H9 (cell line): ENCODE results near the gene UQCRC1. TPM values are rescaled to one million over a fixed set of nuclear protein-coding genes. Genes with fewer than 3 reads are reported as not detected.

Experiments
- DNase-seq: peaks from one replicate; pipeline ENCODE4 v3.0.0-alpha.2; 2017
- H2AFZ ChIP-seq: one replicate; pipeline ENCODE4 v1.6.1; 2013; ENCODE audit warnings: mild to moderate bottlenecking, low read length, control low read depth, moderate library complexity
- H2AK5ac ChIP-seq: 2 replicates; pipeline ENCODE4 v1.6.1; 2013; ENCODE audit warnings: low read length, control low read depth, mixed read lengths; ENCODE audit not compliant: insufficient read length
- H2BK120ac ChIP-seq: one replicate; pipeline ENCODE4 v1.6.1; 2013; ENCODE audit warnings: low read depth, mild to moderate bottlenecking, low read length, control low read depth, inconsistent platforms; ENCODE audit not compliant: poor library complexity, severe bottlenecking
- H2BK12ac ChIP-seq: 2 replicates; pipeline ENCODE4 v1.6.1; 2013; ENCODE audit warnings: low read length, control low read depth, mixed read lengths, low read depth; ENCODE audit not compliant: insufficient read length
- H2BK15ac ChIP-seq: 2 replicates; pipeline ENCODE4 v1.6.1; 2013; ENCODE audit warnings: low read depth, low read length, control low read depth
- H2BK20ac ChIP-seq: one replicate; pipeline ENCODE4 v1.6.1; 2013; ENCODE audit warnings: low read depth, mild to moderate bottlenecking, low read length, control low read depth, inconsistent platforms; ENCODE audit not compliant: poor library complexity, severe bottlenecking
- H2BK5ac ChIP-seq: 2 replicates; pipeline ENCODE4 v1.6.1; 2013; ENCODE audit warnings: low read length, control low read depth, mixed read lengths; ENCODE audit not compliant: insufficient read length
- H3K14ac ChIP-seq: 2 replicates; pipeline ENCODE4 v1.6.1; 2013; ENCODE audit warnings: low read length, control low read depth; ENCODE audit not compliant: insufficient read depth
- H3K18ac ChIP-seq: 2 replicates; pipeline ENCODE4 v1.6.1; 2013; ENCODE audit warnings: low read depth, mild to moderate bottlenecking, mixed read lengths, low read length, control low read depth; ENCODE audit not compliant: insufficient read length
- H3K23ac ChIP-seq: 2 replicates; pipeline ENCODE4 v1.6.1; 2013; ENCODE audit warnings: low read length, control low read depth, mixed read lengths, low read depth; ENCODE audit not compliant: insufficient read length
- H3K23me2 ChIP-seq: 2 replicates; pipeline ENCODE4 v1.6.1; 2013; ENCODE audit warnings: low read depth, mild to moderate bottlenecking, mixed read lengths, low read length, control low read depth; ENCODE audit not compliant: insufficient read length, poor library complexity, severe bottlenecking
- H3K27ac ChIP-seq: 2 replicates; pipeline ENCODE4 v1.5.1; 2013; ENCODE audit warnings: low read length, control low read depth, mixed read lengths, low read depth; ENCODE audit not compliant: insufficient read length
- H3K27me3 ChIP-seq: 2 replicates; pipeline ENCODE4 v1.6.1; 2013; ENCODE audit warnings: low read length, control low read depth, inconsistent platforms; ENCODE audit not compliant: insufficient read depth
- H3K4ac ChIP-seq: 2 replicates; pipeline ENCODE4 v1.6.1; 2013; ENCODE audit warnings: low read depth, mild to moderate bottlenecking, control low read depth, inconsistent platforms, low read length, moderate library complexity
- H3K4me1 ChIP-seq: 2 replicates; pipeline ENCODE4 v1.6.1; 2013; ENCODE audit warnings: low read length, control low read depth, inconsistent platforms; ENCODE audit not compliant: insufficient read depth
- H3K4me2 ChIP-seq: 2 replicates; pipeline ENCODE4 v1.6.1; 2013; ENCODE audit warnings: low read length, control low read depth, mixed read lengths; ENCODE audit not compliant: insufficient read length, insufficient read depth
- H3K56ac ChIP-seq: 2 replicates; pipeline ENCODE4 v1.6.1; 2013; ENCODE audit warnings: low read depth, mild to moderate bottlenecking, mixed read lengths, low read length, control low read depth; ENCODE audit not compliant: insufficient read length
- H3K79me1 ChIP-seq: 2 replicates; pipeline ENCODE4 v1.6.1; 2013; ENCODE audit warnings: low read depth, mild to moderate bottlenecking, moderate library complexity, low read length, control low read depth, inconsistent platforms; ENCODE audit not compliant: insufficient read depth, poor library complexity, severe bottlenecking
- H3K79me2 ChIP-seq: 2 replicates; pipeline ENCODE4 v1.6.1; 2013; ENCODE audit warnings: low read length, control low read depth, inconsistent platforms; ENCODE audit not compliant: insufficient read depth
- H3K9ac ChIP-seq: 2 replicates; pipeline ENCODE4 v1.6.1; 2013; ENCODE audit warnings: low read length, control low read depth, mixed read lengths; ENCODE audit not compliant: insufficient read length; ENCODE audit errors: extremely low read depth
- H3K9me3 ChIP-seq: one replicate; pipeline ENCODE4 v1.6.1; 2013; ENCODE audit warnings: low read depth, low read length, inconsistent platforms; ENCODE audit not compliant: control insufficient read depth
- H3T11ph ChIP-seq: one replicate; pipeline ENCODE4 v1.6.1; 2013; ENCODE audit warnings: mild to moderate bottlenecking, low read length, control low read depth, inconsistent platforms
- H4K20me1 ChIP-seq: one replicate; pipeline ENCODE4 v1.6.1; 2013; ENCODE audit not compliant: control insufficient read depth, insufficient read length, insufficient read depth
- H4K5ac ChIP-seq: 2 replicates; pipeline ENCODE4 v1.6.1; 2013; ENCODE audit warnings: low read depth, mild to moderate bottlenecking, mixed read lengths, low read length, control low read depth; ENCODE audit not compliant: insufficient read length
- H4K8ac ChIP-seq: replicated peaks from 2 replicates; pipeline ENCODE4 v1.6.1; 2013; ENCODE audit warnings: low read length, control low read depth, mixed read lengths, low read depth; ENCODE audit not compliant: insufficient read length
- H4K91ac ChIP-seq: 2 replicates; pipeline ENCODE4 v1.6.1; 2013; ENCODE audit warnings: low read depth, mild to moderate bottlenecking, moderate library complexity, mixed read lengths, low read length, control low read depth; ENCODE audit not compliant: insufficient read length
- H3K27ac Mint-ChIP-seq, 3 experiments: 2 replicates in 2 of 3; 3 replicates in 1 of 3; pipeline ENCODE4 v1.8.0; 2020 to 2021; ENCODE audit warnings: mixed read lengths in 3 of 3, mild to moderate bottlenecking in 1 of 3, moderate library complexity in 1 of 3
- H3K27me3 Mint-ChIP-seq: 2 replicates; pipeline ENCODE4 v1.8.0; 2021; ENCODE audit warnings: low read depth, mild to moderate bottlenecking, moderate library complexity, mixed read lengths
- H3K36me3 Mint-ChIP-seq, 3 experiments: 2 replicates in 2 of 3; 3 replicates in 1 of 3; pipeline ENCODE4 v1.8.0; 2020 to 2021; ENCODE audit warnings: low read depth in 3 of 3, mixed read lengths in 3 of 3; ENCODE audit not compliant: insufficient read depth in 1 of 3
- H3K4me1 Mint-ChIP-seq, 2 experiments: 2 replicates each; pipeline ENCODE4 v1.8.0; 2020; ENCODE audit warnings: mixed read lengths in 2 of 2
- H3K4me3 Mint-ChIP-seq, 2 experiments: 2 replicates in 1 of 2; 3 replicates in 1 of 2; pipeline ENCODE4 v1.8.0; 2020 to 2021; ENCODE audit warnings: mild to moderate bottlenecking in 2 of 2, mixed read lengths in 2 of 2, moderate library complexity in 1 of 2
- H3K9me3 Mint-ChIP-seq, 2 experiments: 2 replicates in 1 of 2; 3 replicates in 1 of 2; pipeline ENCODE4 v1.8.0; 2020; ENCODE audit warnings: mild to moderate bottlenecking in 2 of 2, mixed read lengths in 2 of 2, moderate library complexity in 1 of 2
- CTCF ChIP-seq: fragments of 200-600 bp; sonication (generic); conservative IDR thresholded peaks from 3 replicates; pipeline ENCODE4 v1.8.0; 2021; ENCODE audit warnings: antibody characterized with exemption, mild to moderate bottlenecking
- WGBS: extraction: QIAGEN DNeasy Blood & Tissue Kit; methylation state at CpG from one replicate; pipeline ENCODE4 v1.1.7; 2013; ENCODE audit warnings: missing lambda C conversion rate, low lambda C conversion rate, mixed read lengths; ENCODE audit not compliant: insufficient read length; ENCODE audit errors: extremely low coverage; 5-methylcytosine and 5-hydroxymethylcytosine counted together
- total RNA-seq: library from RNA; stranded (reverse); gene quantifications from 2 replicates; pipeline ENCODE4 v1.2.1, GENCODE V29; 2021

UQCRC1 gene
- total RNA-seq, 1 experiment from 2014 or later: 285 TPM

DNA sequence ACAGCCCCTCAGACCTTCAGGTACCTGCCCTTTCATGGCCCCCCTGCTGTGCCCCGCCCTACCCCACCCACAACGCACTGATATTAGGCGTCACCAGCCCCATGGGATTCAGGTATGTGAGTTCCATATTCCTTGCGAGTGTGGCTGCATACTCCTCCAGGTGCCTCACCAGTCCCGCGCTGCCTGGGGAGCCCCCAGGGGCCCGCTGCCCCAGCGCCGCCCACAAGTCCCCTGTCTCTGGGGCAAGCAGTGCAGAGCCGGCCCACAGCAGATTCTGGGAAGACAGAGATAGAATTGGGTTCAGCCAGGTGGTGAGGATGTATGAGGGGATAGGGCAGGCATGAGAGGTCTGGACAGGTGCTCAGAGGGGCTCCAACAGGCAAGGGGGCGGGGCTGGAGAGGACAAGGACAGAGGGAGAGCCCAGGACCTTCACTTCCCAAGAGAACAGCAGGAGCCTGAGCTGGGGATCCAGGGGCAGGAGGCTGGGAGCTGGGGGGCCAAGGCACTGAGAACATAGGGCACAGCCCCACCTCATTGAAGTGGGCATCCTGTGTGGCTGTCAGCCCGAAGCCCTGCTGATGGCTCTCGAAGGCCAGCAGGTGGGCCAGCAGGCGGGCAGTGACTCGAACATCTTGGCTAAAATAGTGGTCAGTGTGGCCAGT is 38.9 kb upstream of the UQCRC1 start:
- Histone ChIP-seq H3K14ac (no peak overlapping the region), H2BK120ac (no peak overlapping the region), H4K5ac (no peak overlapping the region), H2BK5ac (no peak overlapping the region), H3K18ac (no peak overlapping the region), H3K23me2 (no peaks in the 10 kb centered on the region), H3K27ac (no peak overlapping the region), H3K27me3 (no peaks in the 10 kb centered on the region), H2BK20ac (no peak overlapping the region), H4K91ac (no peak overlapping the region), H3K23ac (no peak overlapping the region), H3K79me1 (no peaks in the 10 kb centered on the region), H3K4me2 (no peak overlapping the region), H3K9ac (no peak overlapping the region), H3K4ac (no peak overlapping the region), H3K56ac (no peak overlapping the region), H2BK15ac (no peak overlapping the region), H3K79me2 (no peaks in the 10 kb centered on the region), H3K4me1 (no peaks in the 10 kb centered on the region), H4K20me1 (peaks cover 2% of the 10 kb centered on the region), H3K9me3 (no peaks in the 10 kb centered on the region), H3T11ph (no peak overlapping the region), H4K8ac (no peak overlapping the region), H2BK12ac (no peak overlapping the region), H2AFZ (no peak overlapping the region), H2AK5ac (no peak overlapping the region)
- no peak for DNase-seq
- H3K9me3 Mint-ChIP-seq: no peaks in the 10 kb centered on the region
- no peak for TF ChIP-seq CTCF
- H3K27ac Mint-ChIP-seq: no peak overlapping the region; a peak in 1 of 7 replicates
- H3K36me3 Mint-ChIP-seq: peaks cover 25 to 54% (median 54%) of the 10 kb centered on the region in 3 experiments
- no peak overlapping the region for H3K4me3 Mint-ChIP-seq
- H3K4me1 Mint-ChIP-seq: no peaks in the 10 kb centered on the region
- no CpG with 5 or more reads among the region's 15 CpGs for WGBS
- H3K27me3 Mint-ChIP-seq: peaks cover 2% of the 10 kb centered on the region; the same call in 1 of the 2 replicates
